ENCODE measurements around the gene SNX3.

SNX3 gene

GRCh38 chr6:108200186-108200585, 60.7 kb downstream of the SNX3 start:
- no peak for DNase-seq

DNA sequence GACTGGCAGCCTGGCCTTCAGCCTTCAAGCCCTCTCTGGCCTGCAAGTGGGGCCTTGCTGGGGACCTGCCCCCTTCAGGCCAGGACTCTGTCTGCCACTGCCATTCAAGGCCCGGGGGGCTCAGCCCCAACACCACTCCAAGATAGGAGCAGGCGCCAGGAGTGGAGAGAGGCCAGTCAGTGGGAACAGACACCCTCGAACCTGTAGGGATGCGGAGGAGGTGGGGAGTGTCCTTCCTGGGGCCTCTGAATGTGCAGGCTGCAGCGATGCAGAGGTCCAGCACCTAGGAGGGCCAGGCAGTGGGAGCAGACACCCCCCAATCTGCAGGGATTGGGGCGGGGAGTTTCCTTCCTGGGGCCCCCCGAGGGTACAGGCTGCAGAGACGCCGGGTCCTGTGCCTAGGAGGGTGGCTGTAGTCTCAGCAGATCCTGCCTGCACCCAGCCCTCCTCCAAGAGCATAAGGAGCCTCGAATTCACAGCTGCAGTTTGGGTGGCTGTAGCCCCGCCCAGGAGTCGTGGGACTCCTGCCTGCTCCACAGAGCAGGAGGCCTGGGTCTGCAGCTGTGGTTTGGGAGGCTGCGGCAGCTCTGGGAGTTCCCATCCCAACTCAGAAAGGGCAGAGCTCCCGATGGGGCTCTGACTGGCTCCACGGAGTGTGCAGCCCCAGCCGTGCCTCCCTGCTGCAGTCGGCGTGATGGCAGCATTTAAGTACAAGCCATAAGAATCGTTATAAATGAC, 61.9 kb downstream of the SNX3 start:
- no peak for DNase-seq

- no peak for DNase-seq
These were observed 65.6 kb downstream of the SNX3 start for GRCh38 chr6:108195209-108195608.

DNA sequence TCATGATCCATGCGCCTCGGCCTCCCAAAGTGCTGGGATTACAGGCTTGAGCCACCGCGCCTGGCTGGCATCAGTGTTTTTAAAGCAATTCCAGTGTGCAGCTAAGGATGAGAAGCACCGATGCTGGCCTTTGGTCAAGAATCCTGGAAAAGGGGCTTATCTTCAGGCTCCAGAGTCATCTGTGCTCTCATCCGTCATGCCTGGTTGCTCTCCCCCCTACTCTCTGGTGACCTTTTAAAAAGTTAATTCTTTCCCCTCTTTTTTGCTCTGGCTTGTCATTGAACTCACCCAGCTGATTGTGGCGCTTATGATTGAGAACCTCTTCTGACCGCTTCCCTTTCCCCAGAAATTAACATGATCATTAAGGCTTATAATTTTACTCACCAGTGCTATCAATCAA, 66.3 kb downstream of the SNX3 start:
- DNase-seq = no peak

DNA sequence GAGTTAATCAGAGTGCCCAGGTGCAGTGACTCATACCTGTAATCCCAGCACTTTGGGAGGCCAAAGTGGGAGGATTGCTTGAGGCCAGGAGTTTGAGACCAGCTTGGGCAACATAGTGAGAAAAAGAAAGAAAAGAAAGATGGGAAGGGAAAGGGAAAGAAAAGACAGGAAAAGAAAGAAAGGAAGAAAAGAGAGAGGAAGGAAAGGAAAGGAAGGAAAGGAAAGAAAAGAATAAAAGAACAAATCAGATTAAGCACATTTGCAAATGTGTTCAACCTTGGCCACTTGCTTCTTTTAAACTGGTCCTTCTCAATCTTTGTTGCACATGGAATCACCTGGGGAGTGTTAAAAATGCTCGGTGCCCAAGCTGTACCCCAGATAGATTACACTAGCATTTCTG, 67.0 kb downstream of the SNX3 start:
- DNase-seq = no peak

DNA sequence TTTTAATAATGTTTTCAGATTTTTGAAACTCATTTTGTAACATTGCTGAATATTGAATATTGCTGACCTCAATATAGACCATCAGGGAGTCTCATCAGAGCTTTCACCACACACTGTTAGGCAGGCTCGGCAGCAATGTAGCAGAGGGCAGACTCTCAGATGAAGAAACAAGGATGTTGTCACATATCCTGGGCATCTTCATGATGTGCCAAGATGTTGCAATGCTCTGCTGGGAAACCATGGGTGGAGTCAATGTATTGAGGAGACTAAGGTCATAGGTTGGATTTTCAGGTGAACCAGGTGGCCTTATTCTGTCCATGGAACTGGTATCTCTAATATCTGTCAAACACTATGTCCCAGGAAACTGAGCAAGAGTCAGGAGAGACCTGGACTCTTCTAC, 67.7 kb downstream of the SNX3 start:
- DNase-seq = no peak

GRCh38 chr6:108187519-108187918, 73.3 kb downstream of the SNX3 start:
- DNase-seq = no peak

DNA sequence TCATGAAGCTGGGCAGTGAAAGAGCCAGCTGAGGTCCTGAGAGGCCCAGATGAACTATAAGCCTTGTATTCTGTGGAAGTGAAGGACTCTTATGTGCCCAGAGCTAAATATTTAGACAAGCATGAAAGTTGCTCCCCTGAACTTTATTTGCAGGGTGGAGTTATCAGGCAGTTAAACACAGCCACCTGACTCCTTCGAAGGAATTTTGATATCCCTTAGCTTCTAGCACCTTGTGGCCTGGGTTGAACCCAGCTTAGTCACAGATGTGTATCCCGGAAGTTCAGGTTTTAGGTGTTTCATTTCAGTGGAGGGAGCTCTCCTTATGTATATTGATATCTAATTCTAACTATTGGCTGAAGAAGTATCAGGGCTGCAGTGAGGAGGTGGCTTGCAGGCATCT, 74.6 kb downstream of the SNX3 start:
- no peak for DNase-seq

- DNase-seq = no peak
These were observed 80.1 kb downstream of the SNX3 start for GRCh38 chr6:108180776-108181175.

DNA sequence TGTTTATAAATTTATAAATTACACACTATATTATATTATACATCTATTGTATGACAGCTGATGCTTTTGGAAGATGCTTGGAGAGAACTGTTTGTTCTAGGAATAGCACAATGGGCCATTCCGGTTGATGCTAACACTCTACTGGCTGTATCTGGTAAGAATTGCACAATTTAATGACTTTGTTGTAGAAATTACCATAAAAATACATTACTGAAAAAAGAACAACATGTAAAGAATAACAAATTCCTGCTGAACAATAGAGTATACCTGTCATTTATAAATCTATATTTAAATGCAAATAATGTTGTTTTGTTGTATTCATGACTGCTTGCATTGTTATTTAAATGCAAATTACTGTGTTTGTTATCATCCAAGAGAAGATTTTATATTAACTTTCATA, 80.6 kb downstream of the SNX3 start:
- DNase-seq = no peak

GRCh38 chr6:108179741-108180140, 81.1 kb downstream of the SNX3 start:
- no peak for DNase-seq

- DNase-seq = no peak
These were observed 84.4 kb downstream of the SNX3 start for GRCh38 chr6:108176281-108177089.

DNA sequence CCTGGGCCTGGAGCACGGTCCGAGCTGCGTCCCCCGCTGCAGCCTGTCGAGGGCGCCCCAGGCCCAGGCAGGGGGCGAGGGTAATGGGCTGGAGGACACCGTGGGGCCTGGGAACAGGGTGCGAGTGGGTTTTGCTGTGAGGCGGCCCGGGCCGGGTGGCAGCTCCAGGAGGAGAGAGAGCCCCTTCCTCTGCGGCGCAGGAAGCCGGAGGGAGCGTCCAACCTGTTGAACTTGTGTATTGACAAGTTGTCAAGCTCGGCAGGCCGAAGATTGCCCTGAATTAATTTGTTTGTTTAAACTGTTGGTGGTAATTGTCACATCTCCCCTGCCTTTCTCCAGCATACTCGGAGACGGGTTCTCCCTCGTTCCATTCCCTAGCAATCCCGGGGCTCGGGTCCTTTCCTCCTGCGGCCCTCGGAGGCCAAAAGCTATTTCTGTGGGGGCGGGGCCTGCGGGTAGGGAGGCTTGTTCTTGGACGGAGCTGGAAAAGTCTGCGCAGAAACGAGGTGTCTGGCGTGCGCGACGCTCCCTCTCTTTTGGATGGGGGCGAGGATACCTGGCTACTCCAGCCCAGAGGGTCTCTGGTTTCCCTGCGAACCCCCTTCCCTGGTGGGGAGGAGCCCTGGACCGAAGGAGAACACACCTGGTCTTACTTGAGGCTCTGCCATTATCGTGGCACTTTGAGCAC, 85.1 kb downstream of the SNX3 start:
- no peak for DNase-seq

DNA sequence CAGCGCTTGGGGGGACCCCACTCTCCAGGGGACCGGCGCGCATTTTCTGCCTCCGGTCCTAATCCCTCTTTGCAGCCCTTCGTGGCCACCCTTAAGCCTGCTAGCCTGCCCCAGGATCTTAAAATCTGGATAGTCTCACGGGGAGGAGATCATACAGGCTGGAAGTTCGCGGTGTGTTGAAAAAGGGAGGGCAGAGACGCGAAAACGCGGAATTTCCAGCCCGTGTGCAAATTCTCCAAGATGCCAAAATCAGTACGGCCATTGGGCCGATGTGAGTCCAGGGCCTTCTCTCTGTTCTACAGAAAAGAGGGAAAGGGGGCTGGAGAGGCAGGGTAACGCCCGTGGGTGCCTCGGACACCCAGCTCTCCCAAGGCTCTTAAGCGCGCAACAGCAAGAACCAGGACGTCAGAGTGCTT, 85.7 kb downstream of the SNX3 start:
- no peak for DNase-seq

DNA sequence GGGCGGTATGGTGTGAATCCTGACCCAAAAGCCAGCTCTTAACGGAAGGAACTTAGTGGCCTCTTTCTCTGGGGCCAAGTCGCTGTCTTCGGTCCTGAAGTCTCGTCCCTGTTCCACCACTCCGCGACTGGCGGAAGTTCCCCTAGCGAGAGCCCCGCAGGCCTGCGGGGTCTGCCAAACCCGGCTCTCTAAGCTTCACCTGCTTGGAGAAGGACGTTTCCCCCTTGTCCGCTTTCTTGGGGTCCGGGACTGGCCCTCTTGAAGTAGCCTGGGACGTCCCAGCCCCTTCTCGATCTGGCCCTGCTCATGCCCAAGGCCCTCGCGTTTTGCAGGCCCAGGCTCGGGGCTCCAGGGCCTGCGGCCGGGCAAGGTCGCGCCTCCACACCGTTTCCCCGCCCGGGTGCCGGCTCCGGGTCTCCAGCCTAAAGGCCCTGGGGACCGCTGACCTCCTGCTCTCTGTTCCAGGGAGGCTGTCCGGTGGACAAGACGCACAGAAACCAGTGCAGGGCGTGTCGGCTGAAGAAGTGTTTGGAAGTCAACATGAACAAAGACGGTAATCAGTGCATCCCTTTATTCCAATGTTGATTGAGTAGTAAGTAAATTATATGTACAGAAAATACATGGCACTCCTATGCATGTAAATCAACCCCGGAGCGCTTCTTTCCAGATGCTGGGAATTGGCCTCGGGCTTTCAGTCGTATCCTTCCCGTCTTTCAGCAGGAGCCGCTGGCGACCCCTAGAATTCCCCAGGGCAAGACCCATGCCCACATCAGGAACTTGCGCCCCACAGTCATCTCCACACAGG, 86.3 kb downstream of the SNX3 start:
- DNase-seq = no peak

- no peak for DNase-seq
These were observed 88.8 kb downstream of the SNX3 start for GRCh38 chr6:108171918-108172516.

DNA sequence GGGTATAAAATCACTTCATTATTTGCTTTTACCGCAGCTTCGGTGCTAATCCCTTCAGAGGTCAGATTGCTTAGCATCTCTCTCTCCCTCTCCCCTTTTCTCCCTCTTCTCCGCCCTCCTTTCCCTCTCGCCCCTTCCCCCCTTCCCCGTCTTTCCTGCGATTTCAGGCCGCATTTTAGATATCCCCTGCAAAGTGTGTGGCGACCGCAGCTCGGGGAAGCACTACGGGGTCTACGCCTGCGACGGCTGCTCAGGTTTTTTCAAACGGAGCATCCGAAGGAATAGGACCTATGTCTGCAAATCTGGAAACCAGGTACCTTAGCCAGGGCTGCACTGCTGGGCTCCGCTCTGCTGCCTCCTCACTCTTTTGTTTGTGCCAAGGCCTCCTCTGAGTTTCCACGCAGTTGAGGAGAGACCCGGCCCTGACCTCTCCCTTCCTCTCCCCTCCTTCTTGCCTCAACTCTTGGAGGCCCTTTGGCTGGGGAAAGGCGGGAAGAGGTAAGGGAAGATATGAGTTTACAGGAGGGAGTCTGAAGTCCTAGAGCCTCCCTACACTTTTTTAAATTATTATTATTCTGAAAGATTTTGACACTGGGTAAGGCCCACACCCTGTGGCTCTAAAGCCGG, 89.4 kb downstream of the SNX3 start:
- DNase-seq = no peak

DNA sequence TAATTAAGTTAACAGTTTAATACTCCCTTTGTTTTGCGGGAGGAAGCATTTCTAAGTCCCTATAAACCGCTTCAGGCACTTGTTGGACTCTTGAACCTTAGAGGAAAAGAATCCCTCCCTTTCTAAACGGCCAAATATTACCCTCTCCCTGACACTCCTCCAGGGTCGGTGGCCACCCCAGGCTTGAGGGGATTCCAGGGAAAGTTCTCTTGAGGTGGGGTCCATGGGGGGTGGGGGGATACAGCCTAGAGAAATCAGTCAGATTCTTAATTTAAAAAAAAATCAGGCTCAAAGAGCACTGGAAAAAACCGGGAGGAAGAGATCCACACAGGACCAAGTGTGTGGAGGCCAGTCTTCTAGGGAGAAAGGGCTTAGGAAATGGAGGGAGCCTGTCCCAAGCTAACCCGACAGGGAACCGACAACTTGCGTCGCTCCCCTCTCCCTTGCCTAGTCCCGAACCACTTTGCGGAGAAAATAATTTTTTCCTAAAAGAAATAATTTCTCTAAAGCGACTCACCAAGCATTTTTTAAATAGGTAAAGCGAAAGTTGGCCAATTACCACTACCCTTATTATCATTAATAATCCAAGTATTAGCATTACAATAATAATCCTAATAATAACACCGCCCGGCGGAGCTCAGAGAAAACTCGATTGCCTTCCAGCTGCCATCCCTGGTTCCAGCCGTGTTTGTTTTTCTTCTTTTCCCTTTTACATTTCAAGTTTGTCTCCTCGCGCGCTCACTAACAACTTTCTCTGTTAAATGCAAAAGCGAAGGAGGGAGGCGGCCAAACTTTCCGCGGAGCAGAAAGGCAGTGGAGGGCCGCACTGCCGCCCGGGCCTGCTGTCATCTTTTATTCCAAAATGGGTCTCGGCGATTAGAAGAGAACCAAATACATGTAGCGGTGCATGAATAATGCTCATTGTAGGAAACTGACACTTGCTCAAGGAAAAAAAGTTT, 90.2 kb downstream of the SNX3 start:
- no peak for DNase-seq

DNA sequence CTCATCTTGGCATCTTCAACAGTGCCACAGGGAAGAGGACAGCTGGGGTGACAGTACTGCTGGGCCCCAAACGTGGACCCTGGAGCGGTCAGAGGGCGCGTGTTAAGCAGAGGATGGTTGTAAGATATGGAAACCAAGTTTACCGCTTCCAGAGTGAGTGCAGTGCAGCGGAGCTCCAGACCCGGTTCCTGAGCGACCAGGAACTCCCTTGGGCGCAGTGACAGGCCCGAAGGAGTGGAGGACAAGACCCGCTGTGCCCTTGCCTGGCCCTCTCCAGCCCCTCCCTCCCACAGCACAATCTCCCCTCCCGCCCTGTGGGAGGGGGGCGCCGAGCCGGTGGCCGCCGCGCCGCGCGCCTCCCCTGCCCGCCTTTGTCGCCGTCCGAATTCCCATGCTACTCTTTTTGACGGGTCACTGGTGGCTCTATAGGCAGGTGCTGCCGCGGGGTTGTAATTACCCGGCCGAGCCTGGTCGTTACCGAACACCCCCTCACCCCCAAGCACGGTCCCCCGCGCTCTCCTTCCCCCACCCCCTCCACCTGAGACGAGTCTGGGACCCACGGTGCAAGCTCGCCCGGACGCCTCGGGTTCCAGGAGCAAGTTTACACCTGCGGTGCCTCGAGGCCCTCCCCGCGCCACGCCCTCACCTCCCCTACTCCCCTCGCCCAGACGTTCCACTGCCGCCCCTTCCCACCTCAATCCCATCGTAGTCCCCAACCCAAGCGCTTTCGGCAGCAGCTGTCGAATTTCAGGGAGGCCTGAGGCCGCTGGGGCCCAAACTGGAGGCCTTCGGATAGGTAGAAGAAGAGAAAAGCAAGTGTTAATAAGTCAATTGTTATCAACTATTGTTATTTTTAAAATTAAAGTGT, 91.1 kb downstream of the SNX3 start:
- DNase-seq = no peak
